GM12891 (cell line): ENCODE data around the gene VAMP3.
A peak's percentile ranks its signal among the peaks of the same experiment; 100 is the strongest.

Experiments used
- DNase-seq: peaks from one replicate; pipeline ENCODE4 v3.0.0; 2011; ENCODE audit warnings: low spot score; ENCODE audit not compliant: insufficient read length
- FAIRE-seq: peaks from 2 replicates; lab custom pipeline; 2011; peaks lifted over from hg19 to GRCh38; lab: Jason Lieb, UNC
- PAX5 ChIP-seq: IDR thresholded peaks from 2 replicates; pipeline ENCODE4 v1.6.1; 2011; ENCODE audit warnings: low read length, moderate library complexity, mild to moderate bottlenecking; ENCODE audit not compliant: insufficient read depth, severe bottlenecking
- POLR2A ChIP-seq: IDR thresholded peaks from 2 replicates; pipeline ENCODE4 v1.6.1; 2011; ENCODE audit warnings: low read depth, low read length, control low read depth
- POLR2AphosphoS5 ChIP-seq: IDR thresholded peaks from 2 replicates; pipeline ENCODE4 v1.6.1; 2011; ENCODE audit warnings: low read depth, low read length, control low read depth
- POU2F2 ChIP-seq: IDR thresholded peaks from 2 replicates; pipeline ENCODE4 v1.6.1; 2011; ENCODE audit warnings: low read depth, mild to moderate bottlenecking, control low read depth, low read length, moderate library complexity
- SPI1 ChIP-seq: IDR thresholded peaks from 2 replicates; pipeline ENCODE4 v1.6.1; 2011; ENCODE audit warnings: low read depth, low read length, control low read depth
- TAF1 ChIP-seq: IDR thresholded peaks from 2 replicates; pipeline ENCODE4 v1.6.1; 2011; ENCODE audit warnings: low read depth, low read length, control low read depth

The VAMP3 gene

GRCh38 chr1:7827126-7827955, 56.2 kb downstream of the VAMP3 start:
- FAIRE-seq (peak; percentile 77), DNase-seq (no peak)
- TF ChIP-seq POLR2A (peak; percentile 63; the same call in 1 of the 2 replicates), POU2F2 (no peak), TAF1 (peak; percentile 43; the same call in 1 of the 2 replicates), PAX5 (no peak), SPI1 (no peak), POLR2AphosphoS5 (peak; percentile 55; the same call in 1 of the 2 replicates)
